Raji (cell line): ENCODE results near the gene DDR1.

Experiments used
- POLR2A ChIP-seq: IDR thresholded peaks from 2 replicates; pipeline ENCODE4 v1.6.1; 2011; ENCODE audit warnings: low read depth, low read length, control low read depth; ENCODE audit not compliant: insufficient read depth

Gene DDR1

GRCh38 chr6:30915591-30915946 is 31.2 kb downstream of the DDR1 start:
- TF ChIP-seq POLR2A = no peak

- no peak for TF ChIP-seq POLR2A
These were observed 32.7 kb downstream of the DDR1 start for GRCh38 chr6:30917041-30917440.

- TF ChIP-seq POLR2A = no peak
These were observed 33.2 kb downstream of the DDR1 start for GRCh38 chr6:30917487-30917886.

- no peak for TF ChIP-seq POLR2A
These were observed 34.4 kb downstream of the DDR1 start for GRCh38 chr6:30918670-30919069.

- no peak for TF ChIP-seq POLR2A
These were observed 38.1 kb downstream of the DDR1 start for GRCh38 chr6:30922447-30922852.

- TF ChIP-seq POLR2A = no peak
These were observed 42.3 kb downstream of the DDR1 start for GRCh38 chr6:30926644-30927043.

GRCh38 chr6:30928677-30929076 is 44.4 kb downstream of the DDR1 start:
- no peak for TF ChIP-seq POLR2A

- no peak for TF ChIP-seq POLR2A
These were observed 46.2 kb downstream of the DDR1 start for GRCh38 chr6:30930506-30930905.

GRCh38 chr6:30931272-30931671 is 47.0 kb downstream of the DDR1 start:
- TF ChIP-seq POLR2A = no peak

- no peak for TF ChIP-seq POLR2A
These were observed 47.8 kb downstream of the DDR1 start, which contains the start of gene SFTA2 for GRCh38 chr6:30931969-30932645. Gene SFTA2 (minus strand): TSS chr6:30932170. CDS start chr6:30932096, 74 bp downstream.

GRCh38 chr6:30932665-30933365 is 48.5 kb downstream of the DDR1 start:
- TF ChIP-seq POLR2A = no peak

- no peak for TF ChIP-seq POLR2A
These were observed 50.7 kb downstream of the DDR1 start for GRCh38 chr6:30935018-30935417.

GRCh38 chr6:30937265-30937664 is 52.9 kb downstream of the DDR1 start:
- no peak for TF ChIP-seq POLR2A

GRCh38 chr6:30938730-30939129 is 54.4 kb downstream of the DDR1 start:
- TF ChIP-seq POLR2A = no peak

- TF ChIP-seq POLR2A = no peak
These were observed 55.2 kb downstream of the DDR1 start for GRCh38 chr6:30939473-30939872.

- TF ChIP-seq POLR2A = no peak
These were observed 56.2 kb downstream of the DDR1 start, which contains the start of gene MUCL3 for GRCh38 chr6:30940361-30940986. Gene MUCL3 (plus strand): TSS chr6:30940973. CDS start chr6:30941000, 27 bp downstream.
